Endothelial cell (in vitro differentiated cells): ENCODE data around the gene EYA2. TPM values are rescaled to one million over a fixed set of nuclear protein-coding genes. Genes with fewer than 3 reads are reported as not detected.

ENCODE experiments used
- DNase-seq: peaks from one replicate; pipeline ENCODE4 v3.0.0; 2021; ENCODE audit warnings: low spot score
- H3K27ac Mint-ChIP-seq: one replicate; pipeline ENCODE4 v1.8.0; 2021; ENCODE audit warnings: mixed read lengths, inconsistent platforms; ENCODE audit not compliant: unreplicated experiment
- H3K27me3 Mint-ChIP-seq: one replicate; pipeline ENCODE4 v1.8.0; 2021; ENCODE audit warnings: mild to moderate bottlenecking, moderate library complexity, mixed read lengths, inconsistent platforms; ENCODE audit not compliant: unreplicated experiment
- H3K36me3 Mint-ChIP-seq: one replicate; pipeline ENCODE4 v1.8.0; 2021; ENCODE audit warnings: mild to moderate bottlenecking, low read depth, mixed read lengths, inconsistent platforms; ENCODE audit not compliant: unreplicated experiment
- H3K4me1 Mint-ChIP-seq: one replicate; pipeline ENCODE4 v1.8.0; 2021; ENCODE audit warnings: mild to moderate bottlenecking, mixed read lengths, inconsistent platforms; ENCODE audit not compliant: unreplicated experiment
- H3K4me3 Mint-ChIP-seq: one replicate; pipeline ENCODE4 v1.8.0; 2021; ENCODE audit warnings: mild to moderate bottlenecking, mixed read lengths, inconsistent platforms; ENCODE audit not compliant: unreplicated experiment
- H3K9me3 Mint-ChIP-seq: one replicate; pipeline ENCODE4 v1.8.0; 2021; ENCODE audit warnings: mixed read lengths, inconsistent platforms; ENCODE audit not compliant: unreplicated experiment
- CTCF ChIP-seq: fragments of 200-600 bp; sonication (generic); IDR thresholded peaks from one replicate; pipeline ENCODE4 v1.5.0; 2021; ENCODE audit warnings: antibody characterized with exemption; ENCODE audit not compliant: unreplicated experiment
- total RNA-seq: library from RNA; stranded (reverse); fragmentation: NEBNext Ultra II Directional; extraction: Animal tissue kit (Norgen Biotek cat#: 25700); gene quantifications from one replicate; pipeline ENCODE4 v1.2.1, GENCODE V29; 2021; ENCODE audit not compliant: unreplicated experiment

EYA2 gene
- total RNA-seq, 1 donor from 2014 or later = not detected

GRCh38 chr20:46943861-46944591 is 49.4 kb downstream of the EYA2 start:
- Mint-ChIP-seq H3K4me1 (no peaks in the 10 kb centered on the region), H3K4me3 (no peak overlapping the region), H3K36me3 (no peaks in the 10 kb centered on the region), H3K9me3 (no peaks in the 10 kb centered on the region), H3K27me3 (no peaks in the 10 kb centered on the region), H3K27ac (no peak overlapping the region)
- no peak for TF ChIP-seq CTCF
- no peak for DNase-seq

- no peak overlapping the region for H3K27ac Mint-ChIP-seq
- no peak for TF ChIP-seq CTCF
- no peaks in the 10 kb centered on the region for H3K4me1 Mint-ChIP-seq
- no peak for DNase-seq
- H3K27me3 Mint-ChIP-seq = no peaks in the 10 kb centered on the region
- no peak overlapping the region for H3K4me3 Mint-ChIP-seq
- H3K36me3 Mint-ChIP-seq = no peaks in the 10 kb centered on the region
- no peaks in the 10 kb centered on the region for H3K9me3 Mint-ChIP-seq
Observed at GRCh38 chr20:46945465-46945864, 50.8 kb downstream of the EYA2 start.

- no peaks in the 10 kb centered on the region for H3K4me1 Mint-ChIP-seq
- H3K27ac Mint-ChIP-seq = no peak overlapping the region
- no peak for TF ChIP-seq CTCF
- H3K4me3 Mint-ChIP-seq = no peak overlapping the region
- no peaks in the 10 kb centered on the region for H3K36me3 Mint-ChIP-seq
- DNase-seq = no peak
- no peaks in the 10 kb centered on the region for H3K9me3 Mint-ChIP-seq
- H3K27me3 Mint-ChIP-seq = no peaks in the 10 kb centered on the region
Observed at GRCh38 chr20:46946181-46946624, 51.6 kb downstream of the EYA2 start.

- Mint-ChIP-seq H3K4me3 (no peak overlapping the region), H3K27me3 (no peaks in the 10 kb centered on the region), H3K27ac (no peak overlapping the region), H3K9me3 (no peaks in the 10 kb centered on the region), H3K4me1 (no peaks in the 10 kb centered on the region), H3K36me3 (no peaks in the 10 kb centered on the region)
- TF ChIP-seq CTCF = no peak
- no peak for DNase-seq
Observed at GRCh38 chr20:46946796-46947195, 52.2 kb downstream of the EYA2 start.

- H3K4me1 Mint-ChIP-seq = no peaks in the 10 kb centered on the region
Observed at GRCh38 chr20:46948081-46948480, 53.4 kb downstream of the EYA2 start.

More at GRCh38 chr20:46948081-46948480, 53.4 kb downstream of the EYA2 start:
- no peak overlapping the region for H3K27ac Mint-ChIP-seq
- no peaks in the 10 kb centered on the region for H3K36me3 Mint-ChIP-seq
- DNase-seq = no peak
- H3K4me3 Mint-ChIP-seq = no peak overlapping the region
- no peaks in the 10 kb centered on the region for H3K27me3 Mint-ChIP-seq
- no peaks in the 10 kb centered on the region for H3K9me3 Mint-ChIP-seq
- TF ChIP-seq CTCF = no peak
